ENCODE measurements around the gene ETNK1.

- TF ChIP-seq CTCF (IDR thresholded peaks at IDR 0.05; ENCODE audit: low read depth, low read length) (no peak), EZH2phosphoT487 (IDR thresholded peaks at IDR 0.05; ENCODE audit: low read depth) (no peak)
Measured at GRCh38 chr12:22628228-22628627, 3.3 kb downstream of the ETNK1 start.

Measured in OCI-LY3 (cell line).